ENCODE results near the gene PROP1.

DNA sequence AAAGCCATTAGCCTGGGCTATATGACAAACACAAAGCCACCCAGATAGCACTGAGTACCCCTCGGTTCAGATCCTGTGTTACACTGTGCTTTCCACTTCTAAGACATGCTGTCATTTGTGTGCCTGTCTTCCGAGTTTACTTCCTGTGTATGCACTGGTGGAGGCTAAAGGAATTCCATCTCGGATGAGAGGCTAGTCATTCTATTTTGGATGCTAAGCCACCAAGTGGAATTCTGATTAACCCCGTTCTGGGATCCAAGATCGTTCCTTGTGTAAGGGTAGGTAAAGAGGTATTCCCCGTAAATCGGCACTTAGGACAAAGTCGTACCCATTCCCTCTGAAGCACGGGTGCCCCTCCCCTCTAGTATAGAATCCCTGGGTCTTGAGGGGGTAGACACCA, 8.7 kb downstream of the PROP1 start:
- no peak for TF ChIP-seq RXRA (IDR thresholded peaks at IDR 0.05)
- no peak for TF ChIP-seq NR2F2 (IDR thresholded peaks at IDR 0.05)
- TF ChIP-seq, protein P1, sequence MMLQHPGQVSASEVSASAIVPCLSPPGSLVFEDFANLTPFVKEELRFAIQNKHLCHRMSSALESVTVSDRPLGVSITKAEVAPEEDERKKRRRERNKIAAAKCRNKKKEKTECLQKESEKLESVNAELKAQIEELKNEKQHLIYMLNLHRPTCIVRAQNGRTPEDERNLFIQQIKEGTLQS (IDR thresholded peaks at IDR 0.05) = no peak
- no peak for TF ChIP-seq EGR1 (IDR thresholded peaks at IDR 0.05; ENCODE audit: low read depth in 2 of 2)
- TF ChIP-seq, protein P2, sequence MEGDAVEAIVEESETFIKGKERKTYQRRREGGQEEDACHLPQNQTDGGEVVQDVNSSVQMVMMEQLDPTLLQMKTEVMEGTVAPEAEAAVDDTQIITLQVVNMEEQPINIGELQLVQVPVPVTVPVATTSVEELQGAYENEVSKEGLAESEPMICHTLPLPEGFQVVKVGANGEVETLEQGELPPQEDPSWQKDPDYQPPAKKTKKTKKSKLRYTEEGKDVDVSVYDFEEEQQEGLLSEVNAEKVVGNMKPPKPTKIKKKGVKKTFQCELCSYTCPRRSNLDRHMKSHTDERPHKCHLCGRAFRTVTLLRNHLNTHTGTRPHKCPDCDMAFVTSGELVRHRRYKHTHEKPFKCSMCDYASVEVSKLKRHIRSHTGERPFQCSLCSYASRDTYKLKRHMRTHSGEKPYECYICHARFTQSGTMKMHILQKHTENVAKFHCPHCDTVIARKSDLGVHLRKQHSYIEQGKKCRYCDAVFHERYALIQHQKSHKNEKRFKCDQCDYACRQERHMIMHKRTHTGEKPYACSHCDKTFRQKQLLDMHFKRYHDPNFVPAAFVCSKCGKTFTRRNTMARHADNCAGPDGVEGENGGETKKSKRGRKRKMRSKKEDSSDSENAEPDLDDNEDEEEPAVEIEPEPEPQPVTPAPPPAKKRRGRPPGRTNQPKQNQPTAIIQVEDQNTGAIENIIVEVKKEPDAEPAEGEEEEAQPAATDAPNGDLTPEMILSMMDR (IDR thresholded peaks at IDR 0.05; ENCODE audit: low read depth, low read length, missing input control) = no peak
- TF ChIP-seq, protein P3, sequence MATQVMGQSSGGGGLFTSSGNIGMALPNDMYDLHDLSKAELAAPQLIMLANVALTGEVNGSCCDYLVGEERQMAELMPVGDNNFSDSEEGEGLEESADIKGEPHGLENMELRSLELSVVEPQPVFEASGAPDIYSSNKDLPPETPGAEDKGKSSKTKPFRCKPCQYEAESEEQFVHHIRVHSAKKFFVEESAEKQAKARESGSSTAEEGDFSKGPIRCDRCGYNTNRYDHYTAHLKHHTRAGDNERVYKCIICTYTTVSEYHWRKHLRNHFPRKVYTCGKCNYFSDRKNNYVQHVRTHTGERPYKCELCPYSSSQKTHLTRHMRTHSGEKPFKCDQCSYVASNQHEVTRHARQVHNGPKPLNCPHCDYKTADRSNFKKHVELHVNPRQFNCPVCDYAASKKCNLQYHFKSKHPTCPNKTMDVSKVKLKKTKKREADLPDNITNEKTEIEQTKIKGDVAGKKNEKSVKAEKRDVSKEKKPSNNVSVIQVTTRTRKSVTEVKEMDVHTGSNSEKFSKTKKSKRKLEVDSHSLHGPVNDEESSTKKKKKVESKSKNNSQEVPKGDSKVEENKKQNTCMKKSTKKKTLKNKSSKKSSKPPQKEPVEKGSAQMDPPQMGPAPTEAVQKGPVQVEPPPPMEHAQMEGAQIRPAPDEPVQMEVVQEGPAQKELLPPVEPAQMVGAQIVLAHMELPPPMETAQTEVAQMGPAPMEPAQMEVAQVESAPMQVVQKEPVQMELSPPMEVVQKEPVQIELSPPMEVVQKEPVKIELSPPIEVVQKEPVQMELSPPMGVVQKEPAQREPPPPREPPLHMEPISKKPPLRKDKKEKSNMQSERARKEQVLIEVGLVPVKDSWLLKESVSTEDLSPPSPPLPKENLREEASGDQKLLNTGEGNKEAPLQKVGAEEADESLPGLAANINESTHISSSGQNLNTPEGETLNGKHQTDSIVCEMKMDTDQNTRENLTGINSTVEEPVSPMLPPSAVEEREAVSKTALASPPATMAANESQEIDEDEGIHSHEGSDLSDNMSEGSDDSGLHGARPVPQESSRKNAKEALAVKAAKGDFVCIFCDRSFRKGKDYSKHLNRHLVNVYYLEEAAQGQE (IDR thresholded peaks at IDR 0.05) = no peak
- no peak for TF ChIP-seq SP1 (IDR thresholded peaks at IDR 0.05)
- no peak for TF ChIP-seq GABPA (IDR thresholded peaks at IDR 0.05 in 1 of 2, conservative IDR thresholded peaks at IDR 0.05 in 1 of 2)
